ENCODE results near the gene ELN. TPM values are rescaled to one million over a fixed set of nuclear protein-coding genes. Genes with fewer than 3 reads are reported as not detected.

Gene ELN
- total RNA-seq, 1 experiment from 2014 or later: 0.26 TPM

GRCh38 chr7:74104702-74105101 lies 76.7 kb downstream of the ELN start:
- in situ Hi-C loops (cut with HindIII; ENCODE audit: low pct_unique_long_range_greater_than_20kb, low sequenced_read_pairs) (no loop called here), intact Hi-C loops (cut with micrococcal nuclease; ENCODE audit: unreplicated experiment) (no loop called here)
- Histone ChIP-seq H3K36me3 (ENCODE audit: control insufficient read depth, insufficient read depth, low read length) (no peaks in the 10 kb centered on the region), H3K27me3 (ENCODE audit: control insufficient read depth, insufficient read depth, low read length) (no peaks in the 10 kb centered on the region), H3K9me3 (ENCODE audit: control insufficient read depth, insufficient read depth, low read depth, low read length) (no peaks in the 10 kb centered on the region), H3K4me1 (ENCODE audit: control insufficient read depth, insufficient read depth, low read length) (no peaks in the 10 kb centered on the region), H3K4me3 (ENCODE audit: low read depth in 2 of 2, low read length in 2 of 2) (no peak overlapping the region), H3K27ac (ENCODE audit: low read length) (no peak overlapping the region)
- DNase-seq (ENCODE audit: low read depth, low spot score) (no peak), ATAC-seq (no peak)
- CTCF ChIA-PET: interaction anchor here (0.7 kb wide), 1 partner anchor 102 kb away, joined by 7 read pairs; no protein-coding TSS in a partner anchor
- BruUV-seq (replicated peaks): no TSS peak
- POLR2A ChIA-PET: no interaction called here
- TF ChIP-seq POLR2AphosphoS5 (IDR thresholded peaks at IDR 0.05; ENCODE audit: low read depth, low read length) (no peak), REST (IDR thresholded peaks at IDR 0.05; ENCODE audit: insufficient read depth in 1 of 2, low read depth in 2 of 2, low read length in 1 of 2) (no peak), TCF7L2 (IDR thresholded peaks at IDR 0.05; ENCODE audit: low read depth, low read length) (no peak), CTCF (IDR thresholded peaks at IDR 0.05) (no peak), SIN3A (IDR thresholded peaks at IDR 0.05; ENCODE audit: borderline replicate concordance, insufficient read depth, low read depth, low read length) (no peak)

DNA sequence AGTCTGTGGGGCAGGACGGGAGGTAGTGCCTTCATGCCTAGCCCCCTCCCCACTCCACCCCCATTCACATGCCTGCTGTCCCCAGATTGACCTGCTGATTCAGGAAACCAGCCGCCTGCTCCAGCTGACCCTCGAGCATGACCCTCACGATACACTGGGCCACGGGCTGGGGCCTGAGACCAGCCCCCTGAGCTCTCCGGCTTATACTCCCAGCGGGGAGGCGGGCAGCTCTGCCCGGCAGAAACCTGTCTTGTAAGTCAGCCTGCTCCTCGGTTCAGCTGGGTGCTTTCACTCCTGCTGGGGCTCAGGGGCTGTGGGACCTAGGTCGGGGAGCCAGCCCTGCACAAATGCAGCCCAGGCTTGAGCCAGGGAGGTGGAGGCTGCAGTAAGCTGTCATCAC lies 78.0 kb downstream of the ELN start:
- TF ChIP-seq TCF7L2 (IDR thresholded peaks at IDR 0.05; ENCODE audit: low read depth, low read length) (no peak), POLR2AphosphoS5 (IDR thresholded peaks at IDR 0.05; ENCODE audit: low read depth, low read length) (no peak), SIN3A (IDR thresholded peaks at IDR 0.05; ENCODE audit: borderline replicate concordance, insufficient read depth, low read depth, low read length) (no peak), CTCF (IDR thresholded peaks at IDR 0.05) (no peak), REST (IDR thresholded peaks at IDR 0.05; ENCODE audit: insufficient read depth in 1 of 2, low read depth in 2 of 2, low read length in 1 of 2) (no peak)
- in situ Hi-C loops (cut with HindIII; ENCODE audit: low pct_unique_long_range_greater_than_20kb, low sequenced_read_pairs): no loop called here
- Histone ChIP-seq H3K4me1 (ENCODE audit: control insufficient read depth, insufficient read depth, low read length) (no peaks in the 10 kb centered on the region), H3K36me3 (ENCODE audit: control insufficient read depth, insufficient read depth, low read length) (no peaks in the 10 kb centered on the region), H3K27me3 (ENCODE audit: control insufficient read depth, insufficient read depth, low read length) (no peaks in the 10 kb centered on the region), H3K27ac (ENCODE audit: low read length) (no peak overlapping the region), H3K4me3 (ENCODE audit: low read depth in 2 of 2, low read length in 2 of 2) (no peak overlapping the region), H3K9me3 (ENCODE audit: control insufficient read depth, insufficient read depth, low read depth, low read length) (no peaks in the 10 kb centered on the region)
- ATAC-seq: no peak
- DNase-seq (ENCODE audit: low read depth, low spot score): no peak
- ChIA-PET CTCF (interaction anchor here (0.7 kb wide), 1 partner anchor 33 kb away, joined by 10 read pairs; no protein-coding TSS in a partner anchor), POLR2A (no interaction called here)
- BruUV-seq (replicated peaks): no TSS peak
- intact Hi-C loops (cut with micrococcal nuclease; ENCODE audit: unreplicated experiment): no loop called here
